ENCODE measurements around the gene TGFBR3.

- TF ChIP-seq, protein P1, sequence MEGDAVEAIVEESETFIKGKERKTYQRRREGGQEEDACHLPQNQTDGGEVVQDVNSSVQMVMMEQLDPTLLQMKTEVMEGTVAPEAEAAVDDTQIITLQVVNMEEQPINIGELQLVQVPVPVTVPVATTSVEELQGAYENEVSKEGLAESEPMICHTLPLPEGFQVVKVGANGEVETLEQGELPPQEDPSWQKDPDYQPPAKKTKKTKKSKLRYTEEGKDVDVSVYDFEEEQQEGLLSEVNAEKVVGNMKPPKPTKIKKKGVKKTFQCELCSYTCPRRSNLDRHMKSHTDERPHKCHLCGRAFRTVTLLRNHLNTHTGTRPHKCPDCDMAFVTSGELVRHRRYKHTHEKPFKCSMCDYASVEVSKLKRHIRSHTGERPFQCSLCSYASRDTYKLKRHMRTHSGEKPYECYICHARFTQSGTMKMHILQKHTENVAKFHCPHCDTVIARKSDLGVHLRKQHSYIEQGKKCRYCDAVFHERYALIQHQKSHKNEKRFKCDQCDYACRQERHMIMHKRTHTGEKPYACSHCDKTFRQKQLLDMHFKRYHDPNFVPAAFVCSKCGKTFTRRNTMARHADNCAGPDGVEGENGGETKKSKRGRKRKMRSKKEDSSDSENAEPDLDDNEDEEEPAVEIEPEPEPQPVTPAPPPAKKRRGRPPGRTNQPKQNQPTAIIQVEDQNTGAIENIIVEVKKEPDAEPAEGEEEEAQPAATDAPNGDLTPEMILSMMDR (IDR thresholded peaks at IDR 0.05): no peak
- TF ChIP-seq EP300 (IDR thresholded peaks at IDR 0.05) (no peak), POLR2AphosphoS5 (IDR thresholded peaks at IDR 0.05) (no peak), POLR2A (IDR thresholded peaks at IDR 0.05) (no peak)
Measured at GRCh38 chr1:91803847-91804545, 82.0 kb downstream of the TGFBR3 start.

Measured in stomach (tissue), 4 donors.